ENCODE results near the gene ARHGEF4.
A peak's percentile ranks its signal among the peaks of the same experiment; 100 is the strongest.

The ARHGEF4 gene

DNA sequence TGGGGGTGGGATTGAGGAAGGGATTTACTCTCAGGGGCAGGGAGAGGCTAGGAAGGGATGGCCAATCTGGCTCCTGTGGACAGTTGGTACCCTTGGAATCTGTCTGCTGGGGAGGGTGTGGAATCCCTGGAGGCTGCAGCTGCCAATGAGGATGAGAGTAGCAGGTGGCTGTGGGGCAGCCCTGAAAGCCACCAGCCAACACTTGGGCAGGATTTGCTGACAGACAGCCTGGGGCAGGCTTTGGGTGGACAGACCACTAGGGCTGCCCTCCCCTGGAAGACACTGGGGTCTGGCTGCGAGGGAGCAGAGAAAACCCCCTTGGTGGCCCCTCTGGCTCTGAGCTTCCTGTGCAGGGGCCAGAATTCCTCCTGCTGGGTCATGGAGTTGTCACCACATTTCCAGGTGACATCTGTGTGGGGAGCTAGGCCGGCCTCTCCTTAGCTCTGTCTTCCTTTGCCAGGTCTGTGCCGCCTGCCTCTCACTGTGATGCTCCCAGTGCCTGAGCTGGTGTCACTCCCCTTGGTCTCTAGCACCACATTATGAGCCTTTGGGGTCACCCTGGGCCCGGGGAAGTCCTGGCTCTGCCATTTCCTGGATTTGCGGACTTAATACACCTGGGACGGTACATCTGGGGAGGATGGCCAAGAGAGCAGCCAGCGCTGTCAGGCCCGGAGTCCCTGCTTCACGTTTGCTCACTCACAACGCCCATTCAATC, 13.4 kb upstream of the ARHGEF4 start:
- TF ChIP-seq, protein P1, sequence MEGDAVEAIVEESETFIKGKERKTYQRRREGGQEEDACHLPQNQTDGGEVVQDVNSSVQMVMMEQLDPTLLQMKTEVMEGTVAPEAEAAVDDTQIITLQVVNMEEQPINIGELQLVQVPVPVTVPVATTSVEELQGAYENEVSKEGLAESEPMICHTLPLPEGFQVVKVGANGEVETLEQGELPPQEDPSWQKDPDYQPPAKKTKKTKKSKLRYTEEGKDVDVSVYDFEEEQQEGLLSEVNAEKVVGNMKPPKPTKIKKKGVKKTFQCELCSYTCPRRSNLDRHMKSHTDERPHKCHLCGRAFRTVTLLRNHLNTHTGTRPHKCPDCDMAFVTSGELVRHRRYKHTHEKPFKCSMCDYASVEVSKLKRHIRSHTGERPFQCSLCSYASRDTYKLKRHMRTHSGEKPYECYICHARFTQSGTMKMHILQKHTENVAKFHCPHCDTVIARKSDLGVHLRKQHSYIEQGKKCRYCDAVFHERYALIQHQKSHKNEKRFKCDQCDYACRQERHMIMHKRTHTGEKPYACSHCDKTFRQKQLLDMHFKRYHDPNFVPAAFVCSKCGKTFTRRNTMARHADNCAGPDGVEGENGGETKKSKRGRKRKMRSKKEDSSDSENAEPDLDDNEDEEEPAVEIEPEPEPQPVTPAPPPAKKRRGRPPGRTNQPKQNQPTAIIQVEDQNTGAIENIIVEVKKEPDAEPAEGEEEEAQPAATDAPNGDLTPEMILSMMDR (IDR thresholded peaks at IDR 0.05; ENCODE audit: low read length, missing control alignments): no peak
- H3K4me3 ChIP-seq (replicated peaks; ENCODE audit: low read depth, low read length): no peak overlapping the region
- no peak for DNase-seq (ENCODE audit: low read depth)

DNA sequence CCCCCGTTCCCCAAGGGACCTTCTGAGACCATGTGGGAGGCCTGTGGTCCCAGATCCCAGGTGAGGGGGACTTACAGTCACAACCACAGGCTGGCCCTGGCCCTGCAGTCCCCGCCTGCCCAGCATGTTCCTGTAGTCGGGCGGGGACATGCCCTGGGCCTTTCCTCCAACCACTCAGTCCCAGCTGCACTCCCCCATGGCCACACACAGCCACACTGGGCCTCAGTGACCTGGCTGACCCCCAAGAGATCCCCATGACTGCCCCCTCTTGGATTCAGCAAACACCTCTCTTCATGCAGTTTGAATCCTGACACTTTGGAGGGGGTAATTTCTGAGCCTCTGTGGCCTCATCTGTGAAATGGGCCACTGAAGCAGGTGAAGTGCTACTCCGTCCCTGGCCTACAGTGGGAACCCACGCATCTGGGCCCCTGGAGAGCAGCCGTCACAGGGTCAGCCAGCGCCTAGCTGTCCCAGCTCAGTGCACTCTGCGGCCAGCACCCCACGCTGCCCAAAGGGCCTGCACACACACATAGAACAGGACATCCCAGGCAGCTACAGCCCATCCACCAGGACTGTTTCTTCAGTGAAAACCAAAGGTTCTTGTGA, 12.7 kb upstream of the ARHGEF4 start:
- no peak overlapping the region for H3K4me3 ChIP-seq (replicated peaks; ENCODE audit: low read depth, low read length)
- no peak for DNase-seq (ENCODE audit: low read depth)
- TF ChIP-seq, protein P1 (IDR thresholded peaks at IDR 0.05; ENCODE audit: low read length, missing control alignments): no peak

- TF ChIP-seq, protein P1 (IDR thresholded peaks at IDR 0.05; ENCODE audit: low read length, missing control alignments): no peak
- H3K4me3 ChIP-seq (replicated peaks; ENCODE audit: low read depth, low read length): no peak overlapping the region
- peak; percentile 99 for DNase-seq (ENCODE audit: low read depth)
Measured at GRCh38 chr2:130824492-130825061, 12.1 kb upstream of the ARHGEF4 start.

GRCh38 chr2:130825231-130825965, 11.3 kb upstream of the ARHGEF4 start:
- no peak overlapping the region for H3K4me3 ChIP-seq (replicated peaks; ENCODE audit: low read depth, low read length)
- TF ChIP-seq, protein P1 (IDR thresholded peaks at IDR 0.05; ENCODE audit: low read length, missing control alignments): no peak
- no peak for DNase-seq (ENCODE audit: low read depth)

- no peak for DNase-seq (ENCODE audit: low read depth)
- H3K4me3 ChIP-seq (replicated peaks; ENCODE audit: low read depth, low read length): no peak overlapping the region
- TF ChIP-seq, protein P1 (IDR thresholded peaks at IDR 0.05; ENCODE audit: low read length, missing control alignments): no peak
Measured at GRCh38 chr2:130825966-130826253, 10.8 kb upstream of the ARHGEF4 start.

- TF ChIP-seq, protein P1 (IDR thresholded peaks at IDR 0.05; ENCODE audit: low read length, missing control alignments): no peak
- no peak for DNase-seq (ENCODE audit: low read depth)
- H3K4me3 ChIP-seq (replicated peaks; ENCODE audit: low read depth, low read length): no peak overlapping the region
Measured at GRCh38 chr2:130826419-130826818, 10.3 kb upstream of the ARHGEF4 start.

All from fibroblast of pulmonary artery (primary cell).